ENCODE measurements around the gene TAOK1.

DNA sequence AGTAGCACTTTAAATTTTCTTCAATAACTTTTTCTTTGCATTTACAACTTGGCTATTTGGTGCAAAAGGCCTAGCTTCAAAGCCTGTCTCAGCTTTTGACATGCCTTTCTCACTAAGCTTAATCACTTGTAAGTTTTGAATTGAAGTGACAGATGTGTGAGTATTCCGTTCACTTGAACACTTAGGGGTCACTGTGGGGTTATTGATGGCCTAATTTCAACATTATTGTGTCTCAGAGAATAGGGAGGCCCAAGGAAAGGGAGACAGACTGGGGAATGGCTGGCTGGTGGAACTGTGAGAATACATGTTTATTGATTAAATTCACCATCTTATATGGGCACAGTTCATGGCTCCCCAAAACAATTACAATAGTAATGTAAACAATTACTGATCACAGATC, 84.1 kb downstream of the TAOK1 start:
- no peak for TF ChIP-seq YY1 (IDR thresholded peaks at IDR 0.05; ENCODE audit: borderline replicate concordance in 1 of 3, control insufficient read depth in 1 of 3, extremely low read depth in 1 of 3, insufficient read depth in 3 of 3, insufficient read length in 1 of 3, insufficient replicate concordance in 2 of 3, low read depth in 1 of 3, low read length in 2 of 3)
- TF ChIP-seq ZEB2 (IDR thresholded peaks at IDR 0.05), result no peak
- TF ChIP-seq ZNF140 (CRISPR knock-in tag; IDR thresholded peaks at IDR 0.05), result no peak
- no peak for TF ChIP-seq NR1H2 (CRISPR knock-in tag; IDR thresholded peaks at IDR 0.05)
- TF ChIP-seq ZFX (CRISPR knock-in tag; IDR thresholded peaks at IDR 0.05), result no peak
- TF ChIP-seq, protein P1, sequence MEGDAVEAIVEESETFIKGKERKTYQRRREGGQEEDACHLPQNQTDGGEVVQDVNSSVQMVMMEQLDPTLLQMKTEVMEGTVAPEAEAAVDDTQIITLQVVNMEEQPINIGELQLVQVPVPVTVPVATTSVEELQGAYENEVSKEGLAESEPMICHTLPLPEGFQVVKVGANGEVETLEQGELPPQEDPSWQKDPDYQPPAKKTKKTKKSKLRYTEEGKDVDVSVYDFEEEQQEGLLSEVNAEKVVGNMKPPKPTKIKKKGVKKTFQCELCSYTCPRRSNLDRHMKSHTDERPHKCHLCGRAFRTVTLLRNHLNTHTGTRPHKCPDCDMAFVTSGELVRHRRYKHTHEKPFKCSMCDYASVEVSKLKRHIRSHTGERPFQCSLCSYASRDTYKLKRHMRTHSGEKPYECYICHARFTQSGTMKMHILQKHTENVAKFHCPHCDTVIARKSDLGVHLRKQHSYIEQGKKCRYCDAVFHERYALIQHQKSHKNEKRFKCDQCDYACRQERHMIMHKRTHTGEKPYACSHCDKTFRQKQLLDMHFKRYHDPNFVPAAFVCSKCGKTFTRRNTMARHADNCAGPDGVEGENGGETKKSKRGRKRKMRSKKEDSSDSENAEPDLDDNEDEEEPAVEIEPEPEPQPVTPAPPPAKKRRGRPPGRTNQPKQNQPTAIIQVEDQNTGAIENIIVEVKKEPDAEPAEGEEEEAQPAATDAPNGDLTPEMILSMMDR (IDR thresholded peaks at IDR 0.05 in 2 of 3, conservative IDR thresholded peaks at IDR 0.05 in 1 of 3; ENCODE audit: insufficient read depth in 2 of 3, low read depth in 1 of 3, low read length in 3 of 3), result no peak
- no peak for TF ChIP-seq MBD2 (IDR thresholded peaks at IDR 0.05; ENCODE audit: borderline replicate concordance, low read depth)
- TF ChIP-seq ZNF232 (CRISPR knock-in tag; IDR thresholded peaks at IDR 0.05), result no peak
- TF ChIP-seq ZNF24 (IDR thresholded peaks at IDR 0.05), result no peak
- TF ChIP-seq POLR2A (conservative IDR thresholded peaks at IDR 0.05), result no peak

All from K562 (cell line).